Esophagus muscularis mucosa (tissue), 3 donors: ENCODE data around the gene GBF1.

Experiments used
- CTCF ChIP-seq, 3 experiments: fragments of 200-600 bp in 2 of 3; fragments of 450-650 bp in 1 of 3; sonication (generic) in 2 of 3; IDR thresholded peaks; one replicate each; pipeline ENCODE4 v1.5.1; 2017 to 2019; ENCODE audit warnings: antibody characterized with exemption in 3 of 3, mild to moderate bottlenecking in 2 of 3, moderate library complexity in 1 of 3
- POLR2A ChIP-seq: fragments of 450-650 bp; IDR thresholded peaks from one replicate; pipeline ENCODE4 v1.6.1; 2017; ENCODE audit warnings: antibody characterized with exemption, moderate library complexity, mild to moderate bottlenecking, low read depth

- TF ChIP-seq CTCF (IDR thresholded peaks at IDR 0.05) (peak; percentile 84 to 91 (median 86)), POLR2A (no peak)
Measured at GRCh38 chr10:102422545-102423129, 177.3 kb downstream of the GBF1 start.
